ENCODE measurements around the gene NFATC4.

NFATC4 gene

GRCh38 chr14:24408764-24409163 is 40.8 kb downstream of the NFATC4 start (continued):
- no peak for TF ChIP-seq TSHZ1 (tag by site-specific recombination; IDR thresholded peaks at IDR 0.05; ENCODE audit: borderline replicate concordance)

DNA sequence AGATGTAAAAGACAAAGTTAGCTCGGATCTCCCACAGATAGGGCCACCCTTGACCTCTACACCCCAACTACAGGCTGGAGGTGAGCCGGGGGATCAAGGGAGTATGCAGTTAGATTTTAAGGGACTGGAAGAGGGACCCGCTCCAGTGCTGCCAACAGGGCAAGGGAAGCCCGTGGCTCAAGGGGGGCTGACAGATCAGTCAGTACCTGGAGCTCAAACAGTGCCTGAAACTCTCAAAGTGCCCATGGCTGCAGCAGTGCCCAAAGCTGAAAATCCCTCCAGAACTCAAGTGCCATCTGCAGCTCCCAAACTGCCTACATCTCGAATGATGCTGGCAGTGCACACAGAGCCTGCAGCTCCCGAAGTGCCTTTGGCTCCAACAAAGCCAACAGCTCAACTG is 41.2 kb downstream of the NFATC4 start:
- CTCF ChIA-PET: interaction anchor here (0.7 to 1.7 kb wide), 6 partner anchors 8 to 193 kb away, joined by 3 to 9 read pairs (median 4); no protein-coding TSS in a partner anchor

DNA sequence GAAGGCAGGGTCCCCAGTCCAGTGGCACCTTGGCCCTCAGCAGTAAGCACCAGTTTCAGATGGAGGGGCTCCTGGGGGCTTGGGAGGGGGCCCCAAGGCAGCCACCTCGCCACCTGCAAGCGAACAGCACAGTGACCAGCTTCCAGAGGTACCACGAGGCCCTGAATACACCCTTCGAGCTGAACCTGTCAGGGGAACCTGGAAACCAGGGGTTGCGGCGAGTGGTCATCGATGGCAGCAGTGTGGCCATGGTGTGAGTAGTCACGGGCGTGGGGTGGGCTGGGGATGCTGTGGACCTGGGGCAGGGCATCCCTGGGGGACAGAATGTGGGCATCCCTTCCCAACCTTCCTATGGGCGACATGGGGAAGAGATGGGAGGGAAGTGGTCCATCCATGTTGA is 42.0 kb downstream of the NFATC4 start:
- CTCF ChIA-PET: interaction anchor here (1.2 to 3.5 kb wide), 3 partner anchors 22 to 77 kb away, joined by 9 to 15 read pairs (median 9); no protein-coding TSS in a partner anchor
- Histone ChIP-seq H3K36me3 (ENCODE audit: control insufficient read depth in 2 of 2, insufficient read depth in 1 of 2, low read length in 2 of 2) (peaks cover 0 to 74% of the 10 kb centered on the region in 2 experiments; a peak in 1 of 3 replicates), H3K4me1 (ENCODE audit: control insufficient read depth, insufficient read depth, low read length) (no peaks in the 10 kb centered on the region), H3K9me3 (ENCODE audit: control insufficient read depth, insufficient read depth, low read depth, low read length) (no peaks in the 10 kb centered on the region), H3K27ac (ENCODE audit: extremely low read depth, low read depth, low read length) (no peak overlapping the region), H3K4me3 (ENCODE audit: low read depth, low read length) (no peak overlapping the region)
- TF ChIP-seq, protein P1, sequence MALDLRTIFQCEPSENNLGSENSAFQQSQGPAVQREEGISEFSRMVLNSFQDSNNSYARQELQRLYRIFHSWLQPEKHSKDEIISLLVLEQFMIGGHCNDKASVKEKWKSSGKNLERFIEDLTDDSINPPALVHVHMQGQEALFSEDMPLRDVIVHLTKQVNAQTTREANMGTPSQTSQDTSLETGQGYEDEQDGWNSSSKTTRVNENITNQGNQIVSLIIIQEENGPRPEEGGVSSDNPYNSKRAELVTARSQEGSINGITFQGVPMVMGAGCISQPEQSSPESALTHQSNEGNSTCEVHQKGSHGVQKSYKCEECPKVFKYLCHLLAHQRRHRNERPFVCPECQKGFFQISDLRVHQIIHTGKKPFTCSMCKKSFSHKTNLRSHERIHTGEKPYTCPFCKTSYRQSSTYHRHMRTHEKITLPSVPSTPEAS (tag by site-specific recombination; IDR thresholded peaks at IDR 0.05): no peak
- TF ChIP-seq ZNF558 (tag by site-specific recombination; IDR thresholded peaks at IDR 0.05) (no peak), GFI1B (tag by site-specific recombination; IDR thresholded peaks at IDR 0.05) (no peak), ZNF544 (tag by site-specific recombination; IDR thresholded peaks at IDR 0.05) (no peak), ZNF175 (tag by site-specific recombination; IDR thresholded peaks at IDR 0.05) (no peak), ZNF239 (tag by site-specific recombination; IDR thresholded peaks at IDR 0.05) (no peak), ZNF658 (tag by site-specific recombination; IDR thresholded peaks at IDR 0.05) (no peak), ZNF398 (tag by site-specific recombination; IDR thresholded peaks at IDR 0.05) (no peak), PBX3 (CRISPR knock-in tag; IDR thresholded peaks at IDR 0.05) (no peak)
- POLR2A ChIA-PET: no interaction called here

More for the DNA sequence above, 41.2 kb downstream of the NFATC4 start:
- POLR2A ChIA-PET: interaction anchor here (0.6 to 0.8 kb wide), 3 partner anchors 9 to 43 kb away, joined by 3 to 7 read pairs (median 4); no protein-coding TSS in a partner anchor
- Histone ChIP-seq H3K4me3 (ENCODE audit: low read depth, low read length) (no peak overlapping the region), H3K4me1 (ENCODE audit: control insufficient read depth, insufficient read depth, low read length) (no peaks in the 10 kb centered on the region), H3K36me3 (ENCODE audit: control insufficient read depth in 2 of 2, insufficient read depth in 1 of 2, low read length in 2 of 2) (peaks cover 0 to 71% of the 10 kb centered on the region in 2 experiments; a peak in 1 of 3 replicates), H3K9me3 (ENCODE audit: control insufficient read depth, insufficient read depth, low read depth, low read length) (no peaks in the 10 kb centered on the region), H3K27ac (ENCODE audit: extremely low read depth, low read depth, low read length) (no peak overlapping the region)
- TF ChIP-seq, protein P2, sequence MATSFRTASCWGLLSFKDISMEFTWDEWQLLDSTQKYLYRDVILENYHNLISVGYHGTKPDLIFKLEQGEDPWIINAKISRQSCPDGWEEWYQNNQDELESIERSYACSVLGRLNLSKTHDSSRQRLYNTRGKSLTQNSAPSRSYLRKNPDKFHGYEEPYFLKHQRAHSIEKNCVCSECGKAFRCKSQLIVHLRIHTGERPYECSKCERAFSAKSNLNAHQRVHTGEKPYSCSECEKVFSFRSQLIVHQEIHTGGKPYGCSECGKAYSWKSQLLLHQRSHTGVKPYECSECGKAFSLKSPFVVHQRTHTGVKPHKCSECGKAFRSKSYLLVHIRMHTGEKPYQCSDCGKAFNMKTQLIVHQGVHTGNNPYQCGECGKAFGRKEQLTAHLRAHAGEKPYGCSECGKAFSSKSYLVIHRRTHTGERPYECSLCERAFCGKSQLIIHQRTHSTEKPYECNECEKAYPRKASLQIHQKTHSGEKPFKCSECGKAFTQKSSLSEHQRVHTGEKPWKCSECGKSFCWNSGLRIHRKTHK (tag by site-specific recombination; IDR thresholded peaks at IDR 0.05): no peak
- TF ChIP-seq ZNF37A (tag by site-specific recombination; IDR thresholded peaks at IDR 0.05) (no peak), ZNF670 (tag by site-specific recombination; IDR thresholded peaks at IDR 0.05; ENCODE audit: low read depth) (no peak), KLF16 (tag by site-specific recombination; IDR thresholded peaks at IDR 0.05) (no peak), ZNF660 (tag by site-specific recombination; IDR thresholded peaks at IDR 0.05) (no peak)

Measured in HEK293 (cell line).